T-cell (primary cell): ENCODE data around the gene FAH. TPM values are rescaled to one million over a fixed set of nuclear protein-coding genes. Genes with fewer than 3 reads are reported as not detected.
A peak's percentile ranks its signal among the peaks of the same experiment; 100 is the strongest.

Source experiments
- ATAC-seq, 4 experiments: fragments of 200-7000 bp in 3 of 4; fragments of 150-1000 bp in 1 of 4; cut with Tn5 transposase; replicated peaks in 1 of 4; 1 replicate in 3 of 4; 2 replicates in 1 of 4; pipeline ENCODE4 v1.10.0; 2021; ENCODE audit warnings: moderate library complexity in 3 of 4, mild to moderate bottlenecking in 2 of 4, moderate number of reproducible peaks in 1 of 4
- CTCF ChIA-PET, 2 donors: fragments of 300-600 bp; sonication (Branson Sonifier 250); formaldehyde crosslinking; loops; one replicate each; lab custom pipeline; 2022; ENCODE audit warnings: antibody characterized with exemption in 2 of 2; lab: Charles Lee
- POLR2A ChIA-PET, 2 donors: fragments of 300-600 bp; sonication (Branson Sonifier 250); formaldehyde crosslinking; loops; one replicate each; lab custom pipeline; 2022; ENCODE audit warnings: antibody characterized with exemption in 2 of 2; lab: Charles Lee
- DNase-seq, 35 experiments: peaks; one replicate each; pipeline versions ENCODE4 v3.0.0 to v3.0.0-alpha.2; 2013 to 2023
- H3K27ac ChIP-seq: one replicate; pipeline ENCODE4 v1.5.1; 2013; ENCODE audit warnings: low read length
- H3K27me3 ChIP-seq, 2 experiments: replicated peaks in 1 of 2; 1 replicate in 1 of 2; 2 replicates in 1 of 2; pipeline versions ENCODE4 v1.6.1 to v1.7.0; 2013; ENCODE audit warnings: low read length in 1 of 2, mixed read lengths in 1 of 2; ENCODE audit not compliant: control insufficient read depth in 2 of 2, insufficient read depth in 2 of 2; ENCODE audit errors: extremely low read depth in 1 of 2
- H3K36me3 ChIP-seq, 2 donors: 1 replicate in 1 of 2; 2 replicates in 1 of 2; pipeline versions ENCODE4 v1.6.1 to v1.7.0; 2013; ENCODE audit warnings: low read length in 1 of 2; ENCODE audit not compliant: control insufficient read depth in 2 of 2, insufficient read depth in 1 of 2; ENCODE audit errors: extremely low read depth in 1 of 2
- H3K4me1 ChIP-seq, 2 experiments: 1 replicate in 1 of 2; 2 replicates in 1 of 2; pipeline versions ENCODE4 v1.6.1 to v1.7.0; 2013; ENCODE audit warnings: low read length in 2 of 2, mixed read lengths in 1 of 2; ENCODE audit not compliant: insufficient read depth in 2 of 2, control insufficient read depth in 1 of 2; ENCODE audit errors: extremely low read depth in 1 of 2
- H3K4me3 ChIP-seq, 2 donors: 1 replicate in 1 of 2; 2 replicates in 1 of 2; pipeline versions ENCODE4 v1.5.1 to v1.7.0; 2013; ENCODE audit warnings: mild to moderate bottlenecking in 2 of 2, low read length in 1 of 2, moderate library complexity in 1 of 2; ENCODE audit not compliant: control insufficient read depth in 1 of 2; ENCODE audit errors: extremely low read depth in 1 of 2
- H3K9me3 ChIP-seq: 2 replicates; pipeline ENCODE4 v1.7.0; 2013
- H3K27ac Mint-ChIP-seq, 2 donors: one replicate each; pipeline ENCODE4 v1.8.0; 2020 to 2021; ENCODE audit warnings: mild to moderate bottlenecking in 2 of 2, mixed read lengths in 2 of 2
- H3K27me3 Mint-ChIP-seq, 2 donors: one replicate each; pipeline ENCODE4 v1.8.0; 2021 to 2022; ENCODE audit warnings: mixed read lengths in 2 of 2
- H3K36me3 Mint-ChIP-seq: one replicate; pipeline ENCODE4 v1.8.0; 2021; ENCODE audit warnings: mixed read lengths
- H3K4me1 Mint-ChIP-seq, 3 donors: one replicate each; pipeline ENCODE4 v1.8.0; 2020 to 2022; ENCODE audit warnings: mixed read lengths in 3 of 3, mild to moderate bottlenecking in 1 of 3
- H3K4me3 Mint-ChIP-seq, 3 donors: one replicate each; pipeline ENCODE4 v1.8.0; 2020 to 2022; ENCODE audit warnings: mild to moderate bottlenecking in 3 of 3, mixed read lengths in 3 of 3, moderate library complexity in 3 of 3
- H3K9me3 Mint-ChIP-seq, 3 donors: one replicate each; pipeline ENCODE4 v1.8.0; 2020 to 2022; ENCODE audit warnings: mixed read lengths in 3 of 3
- whole genome bisulfite sequencing: methylation state at CpG from one replicate; pipeline ENCODE4 v1.1.5; 2013; ENCODE audit warnings: missing lambda C conversion rate; ENCODE audit not compliant: insufficient coverage; 5-methylcytosine and 5-hydroxymethylcytosine counted together
- total RNA-seq, 35 experiments: library from RNA in 6 of 35; stranded (reverse) in 6 of 35; fragments of 120-200 nt in 1 of 35; gene quantifications; one replicate each; pipeline versions ENCODE4 v1.2.1 to v1.2.4 and lab custom pipeline; 2013 to 2026

The FAH gene
- total RNA-seq, 5 donors from 2014 or later (not counting 1 experiment from before 2014, with no cell fraction given), result 5.2 to 9.4 (median 6.8) TPM

- CTCF ChIA-PET, result no interaction called here
- DNase-seq (peak in 4 of 35 experiments; percentile 17 to 48 (median 20)), ATAC-seq (peak in 1 of 4 experiments; percentile 45)
- H3K4me3 ChIP-seq, result no peak overlapping the region
- POLR2A ChIA-PET, result no interaction called here
- H3K36me3 Mint-ChIP-seq, result peaks cover 18% of the 10 kb centered on the region
- 80% methylated on average over 7 of the region's 12 CpGs for WGBS
- no peak overlapping the region for H3K27ac ChIP-seq
- no peaks in the 10 kb centered on the region for H3K36me3 ChIP-seq
- H3K4me1 ChIP-seq, result peaks cover 0 to 26% of the 10 kb centered on the region in 2 experiments
- no peak overlapping the region for H3K4me3 Mint-ChIP-seq
- H3K4me1 Mint-ChIP-seq, result peaks cover 11 to 23% (median 16%) of the 10 kb centered on the region in 3 donors
- H3K27me3 ChIP-seq, result no peaks in the 10 kb centered on the region
- no peaks in the 10 kb centered on the region for H3K27me3 Mint-ChIP-seq
- no peaks in the 10 kb centered on the region for H3K9me3 ChIP-seq
- no peak overlapping the region for H3K27ac Mint-ChIP-seq
- no peaks in the 10 kb centered on the region for H3K9me3 Mint-ChIP-seq
Measured at GRCh38 chr15:80159811-80160569, 7.2 kb downstream of the FAH start.

- Histone ChIP-seq H3K27me3 (no peaks in the 10 kb centered on the region), H3K4me3 (no peak overlapping the region), H3K9me3 (no peaks in the 10 kb centered on the region), H3K27ac (peak overlapping the region; percentile 47), H3K4me1 (peaks cover 0 to 22% of the 10 kb centered on the region in 2 experiments), H3K36me3 (no peaks in the 10 kb centered on the region)
- H3K4me1 Mint-ChIP-seq, result peaks cover 11 to 22% (median 11%) of the 10 kb centered on the region in 3 donors
- H3K36me3 Mint-ChIP-seq, result peaks cover 18% of the 10 kb centered on the region
- no peaks in the 10 kb centered on the region for H3K27me3 Mint-ChIP-seq
- CTCF ChIA-PET, result interaction anchor here in 1 of 2 donors (0.7 kb wide), 1 partner anchor 12 kb away, joined by 3 read pairs; no protein-coding TSS in a partner anchor
- no peak overlapping the region for H3K4me3 Mint-ChIP-seq
- ATAC-seq, result peak; percentile 62 to 83 (median 72)
- 0% methylated on average over 2 of the region's 7 CpGs for WGBS
- peak overlapping the region; percentile 62 to 70 for H3K27ac Mint-ChIP-seq
- DNase-seq, result peak in 16 of 35 experiments; percentile 3 to 47 (median 23)
- POLR2A ChIA-PET, result no interaction called here
- no peaks in the 10 kb centered on the region for H3K9me3 Mint-ChIP-seq
Measured at GRCh38 chr15:80160570-80161156, 7.9 kb downstream of the FAH start.

GRCh38 chr15:80161468-80162016, 8.7 kb downstream of the FAH start:
- Histone ChIP-seq H3K36me3 (no peaks in the 10 kb centered on the region), H3K9me3 (no peaks in the 10 kb centered on the region), H3K4me3 (no peak overlapping the region), H3K27ac (no peak overlapping the region), H3K27me3 (no peaks in the 10 kb centered on the region), H3K4me1 (peaks cover 0 to 22% of the 10 kb centered on the region in 2 experiments)
- no peaks in the 10 kb centered on the region for H3K9me3 Mint-ChIP-seq
- H3K4me1 Mint-ChIP-seq, result peaks cover 11 to 22% (median 11%) of the 10 kb centered on the region in 3 donors
- ChIA-PET CTCF (interaction anchor here (0.6 to 0.7 kb wide), 2 partner anchors 12 to 1347 kb away, joined by 3 read pairs; no protein-coding TSS in a partner anchor), POLR2A (interaction anchor here in 1 of 2 donors (0.6 kb wide), 1 partner anchor 10 kb away, joined by 7 read pairs; no protein-coding TSS in a partner anchor)
- H3K36me3 Mint-ChIP-seq, result peaks cover 18% of the 10 kb centered on the region
- no peaks in the 10 kb centered on the region for H3K27me3 Mint-ChIP-seq
- H3K27ac Mint-ChIP-seq, result no peak overlapping the region
- ATAC-seq (no peak), DNase-seq (no peak)
- no peak overlapping the region for H3K4me3 Mint-ChIP-seq
- WGBS, result 100% methylated on average over 6 of the region's 6 CpGs

- Histone ChIP-seq H3K27me3 (no peaks in the 10 kb centered on the region), H3K4me1 (peaks cover 0 to 22% of the 10 kb centered on the region in 2 experiments), H3K27ac (no peak overlapping the region), H3K4me3 (no peak overlapping the region), H3K36me3 (no peaks in the 10 kb centered on the region), H3K9me3 (no peaks in the 10 kb centered on the region)
- DNase-seq, result no peak
- CTCF ChIA-PET, result no interaction called here
- no peak for ATAC-seq
- Mint-ChIP-seq H3K36me3 (peaks cover 18% of the 10 kb centered on the region), H3K4me1 (peaks cover 11 to 22% (median 11%) of the 10 kb centered on the region in 3 donors), H3K9me3 (no peaks in the 10 kb centered on the region), H3K27me3 (no peaks in the 10 kb centered on the region), H3K27ac (no peak overlapping the region), H3K4me3 (no peak overlapping the region)
- WGBS, result 100% methylated on average over 1 of the region's 6 CpGs
- POLR2A ChIA-PET, result no interaction called here
Measured at GRCh38 chr15:80162059-80162554, 9.3 kb downstream of the FAH start.

GRCh38 chr15:80163217-80163616, 10.4 kb downstream of the FAH start:
- Histone ChIP-seq H3K27me3 (no peaks in the 10 kb centered on the region), H3K36me3 (no peaks in the 10 kb centered on the region), H3K27ac (no peak overlapping the region), H3K9me3 (no peaks in the 10 kb centered on the region), H3K4me1 (peaks cover 0 to 22% of the 10 kb centered on the region in 2 experiments), H3K4me3 (no peak overlapping the region)
- no peak overlapping the region for H3K27ac Mint-ChIP-seq
- no peaks in the 10 kb centered on the region for H3K9me3 Mint-ChIP-seq
- DNase-seq, result no peak
- no peaks in the 10 kb centered on the region for H3K27me3 Mint-ChIP-seq
- ChIA-PET POLR2A (no interaction called here), CTCF (no interaction called here)
- H3K4me3 Mint-ChIP-seq, result no peak overlapping the region
- WGBS, result 100% methylated on average over 2 of the region's 5 CpGs
- H3K4me1 Mint-ChIP-seq, result peaks cover 11 to 22% (median 11%) of the 10 kb centered on the region in 3 donors
- H3K36me3 Mint-ChIP-seq, result peaks cover 18% of the 10 kb centered on the region
- ATAC-seq, result no peak

GRCh38 chr15:80163897-80164296, 11.1 kb downstream of the FAH start:
- DNase-seq (no peak), ATAC-seq (no peak)
- Mint-ChIP-seq H3K36me3 (peaks cover 18% of the 10 kb centered on the region), H3K4me3 (no peak overlapping the region), H3K9me3 (no peaks in the 10 kb centered on the region), H3K4me1 (peaks cover 11 to 22% (median 11%) of the 10 kb centered on the region in 3 donors), H3K27ac (no peak overlapping the region), H3K27me3 (no peaks in the 10 kb centered on the region)
- ChIA-PET POLR2A (no interaction called here), CTCF (no interaction called here)
- Histone ChIP-seq H3K4me1 (peaks cover 0 to 22% of the 10 kb centered on the region in 2 experiments), H3K27me3 (no peaks in the 10 kb centered on the region), H3K4me3 (no peak overlapping the region), H3K27ac (no peak overlapping the region), H3K36me3 (no peaks in the 10 kb centered on the region), H3K9me3 (no peaks in the 10 kb centered on the region)
- 93% methylated on average over 1 of the region's 1 CpG for WGBS
